Neutrophil (primary cell): ENCODE results near the gene NUP93.

Source experiments
- H3K27ac ChIP-seq: fragments of 200-600 bp; sonication (generic); 2 replicates; pipeline ENCODE4 v1.5.1; 2016; ENCODE audit warnings: mild to moderate bottlenecking, moderate library complexity
- H3K27me3 ChIP-seq: fragments of 200-600 bp; sonication (generic); 2 replicates; pipeline ENCODE4 v1.6.0; 2016; ENCODE audit warnings: mild to moderate bottlenecking
- H3K36me3 ChIP-seq: fragments of 200-600 bp; sonication (generic); 2 replicates; pipeline ENCODE4 v1.5.1; 2017
- H3K4me1 ChIP-seq, 2 experiments: fragments of 200-600 bp in 1 of 2; sonication (generic) in 1 of 2; 1 replicate in 1 of 2; 2 replicates in 1 of 2; pipeline versions ENCODE4 v1.5.1 to v1.6.1; 2013 to 2016; ENCODE audit warnings: low read depth in 1 of 2, low read length in 1 of 2, mild to moderate bottlenecking in 1 of 2, moderate library complexity in 1 of 2; ENCODE audit not compliant: control insufficient read depth in 1 of 2, insufficient read depth in 1 of 2
- H3K4me3 ChIP-seq, 2 experiments: fragments of 200-600 bp in 1 of 2; sonication (generic) in 1 of 2; 1 replicate in 1 of 2; 2 replicates in 1 of 2; pipeline ENCODE4 v1.5.1; 2013 to 2016; ENCODE audit warnings: low read depth in 1 of 2, low read length in 1 of 2, mild to moderate bottlenecking in 1 of 2, moderate library complexity in 1 of 2
- H3K9me3 ChIP-seq: fragments of 200-600 bp; sonication (generic); 2 replicates; pipeline ENCODE4 v1.5.1; 2016
- TF ChIP-seq, protein P1 (sequence below): fragments of 200-600 bp; sonication (generic); IDR thresholded peaks from 2 replicates; pipeline ENCODE4 v1.5.1; 2016; ENCODE audit warnings: antibody characterized with exemption

Gene NUP93

GRCh38 chr16:56855946-56856345, 126.0 kb downstream of the NUP93 start:
- TF ChIP-seq, protein P1, sequence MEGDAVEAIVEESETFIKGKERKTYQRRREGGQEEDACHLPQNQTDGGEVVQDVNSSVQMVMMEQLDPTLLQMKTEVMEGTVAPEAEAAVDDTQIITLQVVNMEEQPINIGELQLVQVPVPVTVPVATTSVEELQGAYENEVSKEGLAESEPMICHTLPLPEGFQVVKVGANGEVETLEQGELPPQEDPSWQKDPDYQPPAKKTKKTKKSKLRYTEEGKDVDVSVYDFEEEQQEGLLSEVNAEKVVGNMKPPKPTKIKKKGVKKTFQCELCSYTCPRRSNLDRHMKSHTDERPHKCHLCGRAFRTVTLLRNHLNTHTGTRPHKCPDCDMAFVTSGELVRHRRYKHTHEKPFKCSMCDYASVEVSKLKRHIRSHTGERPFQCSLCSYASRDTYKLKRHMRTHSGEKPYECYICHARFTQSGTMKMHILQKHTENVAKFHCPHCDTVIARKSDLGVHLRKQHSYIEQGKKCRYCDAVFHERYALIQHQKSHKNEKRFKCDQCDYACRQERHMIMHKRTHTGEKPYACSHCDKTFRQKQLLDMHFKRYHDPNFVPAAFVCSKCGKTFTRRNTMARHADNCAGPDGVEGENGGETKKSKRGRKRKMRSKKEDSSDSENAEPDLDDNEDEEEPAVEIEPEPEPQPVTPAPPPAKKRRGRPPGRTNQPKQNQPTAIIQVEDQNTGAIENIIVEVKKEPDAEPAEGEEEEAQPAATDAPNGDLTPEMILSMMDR: no peak
- Histone ChIP-seq H3K27ac (no peak overlapping the region), H3K4me1 (peaks cover 34 to 41% of the 10 kb centered on the region in 2 experiments), H3K36me3 (no peaks in the 10 kb centered on the region), H3K9me3 (no peaks in the 10 kb centered on the region), H3K4me3 (no peak overlapping the region), H3K27me3 (no peaks in the 10 kb centered on the region)

DNA sequence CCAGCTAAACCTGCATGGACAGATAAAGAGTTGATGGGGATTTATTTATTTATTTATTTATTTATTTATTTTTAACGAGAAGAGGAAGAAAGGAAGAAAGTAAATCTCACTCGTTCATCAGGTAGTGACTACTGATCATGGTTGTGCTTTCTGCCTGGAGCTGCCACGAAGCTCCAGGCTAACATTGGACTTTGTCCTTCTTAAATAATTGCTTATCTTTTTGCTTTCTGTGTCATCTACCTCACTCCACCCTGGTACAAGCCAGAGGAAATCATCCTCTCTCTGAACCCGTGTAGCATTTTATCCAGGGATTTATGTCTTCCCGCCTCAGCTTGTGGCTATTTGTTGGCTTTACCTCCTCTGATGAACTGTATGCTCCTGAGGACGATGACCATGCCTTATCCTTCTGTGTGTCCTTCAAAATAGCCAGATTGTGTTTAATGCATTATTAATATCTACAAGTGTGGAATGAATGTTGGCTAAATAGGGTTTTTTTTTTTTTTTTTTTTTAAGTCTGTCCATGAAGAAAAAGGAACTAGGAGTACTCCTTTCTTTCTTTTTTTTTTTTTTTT, 127.0 kb downstream of the NUP93 start:
- Histone ChIP-seq H3K4me1 (peaks cover 45 to 52% of the 10 kb centered on the region in 2 experiments), H3K4me3 (no peak overlapping the region), H3K27me3 (no peaks in the 10 kb centered on the region), H3K27ac (no peak overlapping the region), H3K36me3 (no peaks in the 10 kb centered on the region), H3K9me3 (no peaks in the 10 kb centered on the region)
- TF ChIP-seq, protein P1: no peak

DNA sequence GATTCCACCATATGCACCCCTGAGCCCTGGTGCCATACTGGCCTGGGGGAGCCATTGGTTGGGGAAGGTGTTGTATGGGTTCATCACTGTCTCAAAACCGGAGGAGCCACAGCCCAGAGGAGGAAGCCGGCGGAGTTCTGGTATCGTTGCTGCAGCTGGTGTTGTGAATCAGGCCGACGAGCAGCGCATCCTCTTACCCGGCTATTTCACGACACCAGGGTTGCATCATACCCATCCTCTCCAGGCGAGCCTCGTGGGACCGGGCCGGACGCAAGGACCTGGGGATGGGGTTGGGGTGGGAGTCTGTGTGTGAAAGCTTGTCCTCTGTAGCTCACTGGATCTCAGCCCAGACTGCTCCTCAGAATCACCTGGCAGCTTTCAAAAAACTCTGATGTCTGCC, 128.4 kb downstream of the NUP93 start:
- Histone ChIP-seq H3K4me3 (peak overlapping the region; percentile 10 to 18), H3K27ac (peak overlapping the region; percentile 62), H3K27me3 (no peaks in the 10 kb centered on the region), H3K36me3 (no peaks in the 10 kb centered on the region), H3K9me3 (no peaks in the 10 kb centered on the region), H3K4me1 (peaks cover 59 to 66% of the 10 kb centered on the region in 2 experiments)
- TF ChIP-seq, protein P1: no peak

GRCh38 chr16:56859636-56860035, 129.7 kb downstream of the NUP93 start:
- Histone ChIP-seq H3K9me3 (no peaks in the 10 kb centered on the region), H3K36me3 (no peaks in the 10 kb centered on the region), H3K4me1 (peaks cover 63 to 71% of the 10 kb centered on the region in 2 experiments), H3K4me3 (no peak overlapping the region), H3K27ac (peak overlapping the region; percentile 84), H3K27me3 (no peaks in the 10 kb centered on the region)
- TF ChIP-seq, protein P1: no peak

- Histone ChIP-seq H3K4me1 (peaks cover 63 to 71% of the 10 kb centered on the region in 2 experiments), H3K9me3 (no peaks in the 10 kb centered on the region), H3K36me3 (no peaks in the 10 kb centered on the region), H3K27ac (peak overlapping the region; percentile 84), H3K4me3 (peak overlapping the region; percentile 12 to 36), H3K27me3 (no peaks in the 10 kb centered on the region)
- TF ChIP-seq, protein P1: no peak
Measured at GRCh38 chr16:56860226-56861020, 130.5 kb downstream of the NUP93 start.
